Measurements from ENCODE around the gene INTS6L.
"Not testable (repeated sequence)": the region's sequence is repeated elsewhere in the genome, so short reads cannot be mapped to it uniquely, and the experiment has no call there.

INTS6L gene

GRCh38 chrX:135528756-135529155 is 8.3 kb downstream of the INTS6L start:
- no peak for DNase-seq

GRCh38 chrX:135530097-135530496 is 9.6 kb downstream of the INTS6L start:
- DNase-seq: no peak

GRCh38 chrX:135531813-135532212 is 11.4 kb downstream of the INTS6L start:
- DNase-seq: no peak

GRCh38 chrX:135535077-135535940 is 14.8 kb downstream of the INTS6L start:
- no peak for DNase-seq

GRCh38 chrX:135536877-135537276 is 16.4 kb downstream of the INTS6L start:
- DNase-seq: no peak

GRCh38 chrX:135541351-135541750 is 20.9 kb downstream of the INTS6L start:
- no peak for DNase-seq

GRCh38 chrX:135543172-135543571 is 22.7 kb downstream of the INTS6L start:
- no peak for DNase-seq

GRCh38 chrX:135543924-135544323 is 23.5 kb downstream of the INTS6L start:
- DNase-seq: no peak

- DNase-seq: no peak
Measured at GRCh38 chrX:135544338-135544948, 24.0 kb downstream of the INTS6L start.

- no peak for DNase-seq
Measured at GRCh38 chrX:135547767-135548166, 27.3 kb downstream of the INTS6L start.

GRCh38 chrX:135549519-135549918 is 29.1 kb downstream of the INTS6L start:
- DNase-seq: no peak

GRCh38 chrX:135556055-135556454 is 35.6 kb downstream of the INTS6L start:
- no peak for DNase-seq

GRCh38 chrX:135557344-135557743 is 36.9 kb downstream of the INTS6L start:
- DNase-seq: no peak

GRCh38 chrX:135572436-135572835 is 52.0 kb downstream of the INTS6L start:
- no peak for DNase-seq

GRCh38 chrX:135581496-135581895 is 61.0 kb downstream of the INTS6L start:
- DNase-seq: no peak

GRCh38 chrX:135585153-135585552 is 64.7 kb downstream of the INTS6L start:
- DNase-seq: no peak

- no peak for DNase-seq
Measured at GRCh38 chrX:135591871-135592270, 71.4 kb downstream of the INTS6L start.

GRCh38 chrX:135594049-135594448 is 73.6 kb downstream of the INTS6L start:
- not testable (repeated sequence) for DNase-seq

GRCh38 chrX:135594453-135594852 is 74.0 kb downstream of the INTS6L start:
- DNase-seq: not testable (repeated sequence)

- no peak for DNase-seq
Measured at GRCh38 chrX:135595543-135595942, 75.1 kb downstream of the INTS6L start.

GRCh38 chrX:135596495-135596894 is 76.0 kb downstream of the INTS6L start:
- peak; percentile 20 for DNase-seq

- DNase-seq: peak; percentile 54
Measured at GRCh38 chrX:135605906-135606305, 85.4 kb downstream of the INTS6L start.

GRCh38 chrX:135624408-135625204 is 104.1 kb downstream of the INTS6L start:
- DNase-seq: not testable (repeated sequence)

GRCh38 chrX:135625995-135626394 is 105.5 kb downstream of the INTS6L start:
- DNase-seq: no peak
